Measurements from ENCODE around the gene ALDOB.

The ALDOB gene

DNA sequence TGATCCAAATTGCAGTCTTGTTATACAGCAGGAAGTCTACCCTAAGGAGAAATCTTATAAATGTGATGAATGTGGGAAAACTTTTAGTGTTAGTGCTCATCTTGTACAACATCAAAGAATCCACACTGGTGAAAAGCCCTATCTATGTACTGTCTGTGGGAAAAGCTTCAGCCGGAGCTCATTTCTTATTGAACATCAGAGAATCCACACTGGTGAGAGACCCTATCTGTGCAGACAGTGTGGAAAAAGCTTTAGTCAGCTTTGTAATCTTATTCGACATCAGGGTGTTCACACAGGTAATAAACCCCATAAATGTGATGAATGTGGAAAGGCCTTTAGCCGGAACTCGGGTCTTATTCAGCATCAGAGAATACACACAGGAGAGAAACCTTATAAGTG lies 26.5 kb downstream of the ALDOB start:
- no peak overlapping the region for H3K27ac ChIP-seq
- H3K4me3 ChIP-seq (ENCODE audit: low read depth, low read length): no peak overlapping the region
- no peak overlapping the region for H2AFZ ChIP-seq
- no peak overlapping the region for H3K4me2 ChIP-seq (ENCODE audit: low read length)
- TF ChIP-seq, protein P1, sequence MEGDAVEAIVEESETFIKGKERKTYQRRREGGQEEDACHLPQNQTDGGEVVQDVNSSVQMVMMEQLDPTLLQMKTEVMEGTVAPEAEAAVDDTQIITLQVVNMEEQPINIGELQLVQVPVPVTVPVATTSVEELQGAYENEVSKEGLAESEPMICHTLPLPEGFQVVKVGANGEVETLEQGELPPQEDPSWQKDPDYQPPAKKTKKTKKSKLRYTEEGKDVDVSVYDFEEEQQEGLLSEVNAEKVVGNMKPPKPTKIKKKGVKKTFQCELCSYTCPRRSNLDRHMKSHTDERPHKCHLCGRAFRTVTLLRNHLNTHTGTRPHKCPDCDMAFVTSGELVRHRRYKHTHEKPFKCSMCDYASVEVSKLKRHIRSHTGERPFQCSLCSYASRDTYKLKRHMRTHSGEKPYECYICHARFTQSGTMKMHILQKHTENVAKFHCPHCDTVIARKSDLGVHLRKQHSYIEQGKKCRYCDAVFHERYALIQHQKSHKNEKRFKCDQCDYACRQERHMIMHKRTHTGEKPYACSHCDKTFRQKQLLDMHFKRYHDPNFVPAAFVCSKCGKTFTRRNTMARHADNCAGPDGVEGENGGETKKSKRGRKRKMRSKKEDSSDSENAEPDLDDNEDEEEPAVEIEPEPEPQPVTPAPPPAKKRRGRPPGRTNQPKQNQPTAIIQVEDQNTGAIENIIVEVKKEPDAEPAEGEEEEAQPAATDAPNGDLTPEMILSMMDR (IDR thresholded peaks at IDR 0.05): no peak
- H3K27me3 ChIP-seq (ENCODE audit: control insufficient read depth, insufficient read depth, low read length): no peaks in the 10 kb centered on the region
- no peaks in the 10 kb centered on the region for H3K79me2 ChIP-seq
- H3K9ac ChIP-seq: no peak overlapping the region
- H3K36me3 ChIP-seq (ENCODE audit: control insufficient read depth, insufficient read depth, low read length): peaks cover 14% of the 10 kb centered on the region
- peaks cover 6% of the 10 kb centered on the region for H3K9me3 ChIP-seq (ENCODE audit: control insufficient read depth, low read length)
- H3K4me1 ChIP-seq: no peaks in the 10 kb centered on the region

DNA sequence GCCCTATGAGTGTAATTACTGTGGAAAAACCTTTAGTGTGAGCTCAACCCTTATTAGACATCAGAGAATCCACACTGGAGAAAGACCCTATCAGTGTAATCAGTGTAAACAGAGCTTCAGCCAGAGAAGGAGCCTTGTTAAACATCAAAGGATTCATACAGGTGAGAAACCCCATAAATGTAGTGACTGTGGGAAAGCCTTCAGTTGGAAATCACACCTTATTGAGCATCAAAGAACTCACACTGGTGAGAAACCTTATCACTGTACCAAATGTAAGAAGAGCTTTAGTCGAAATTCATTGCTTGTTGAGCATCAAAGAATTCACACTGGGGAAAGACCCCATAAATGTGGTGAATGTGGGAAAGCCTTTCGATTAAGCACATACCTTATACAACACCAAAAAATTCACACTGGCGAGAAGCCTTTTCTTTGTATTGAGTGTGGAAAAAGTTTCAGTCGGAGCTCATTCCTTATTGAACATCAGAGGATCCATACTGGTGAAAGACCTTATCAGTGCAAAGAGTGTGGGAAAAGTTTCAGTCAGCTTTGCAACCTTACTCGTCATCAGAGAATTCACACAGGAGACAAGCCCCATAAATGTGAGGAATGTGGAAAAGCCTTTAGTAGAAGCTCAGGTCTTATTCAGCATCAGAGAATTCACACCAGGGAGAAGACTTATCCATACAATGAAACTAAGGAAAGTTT lies 27.0 kb downstream of the ALDOB start:
- Histone ChIP-seq H3K9ac (no peak overlapping the region), H3K9me3 (ENCODE audit: control insufficient read depth, low read length) (peaks cover 6% of the 10 kb centered on the region), H2AFZ (no peak overlapping the region), H3K4me1 (no peaks in the 10 kb centered on the region), H3K27me3 (ENCODE audit: control insufficient read depth, insufficient read depth, low read length) (no peaks in the 10 kb centered on the region), H3K27ac (no peak overlapping the region), H3K79me2 (no peaks in the 10 kb centered on the region), H3K36me3 (ENCODE audit: control insufficient read depth, insufficient read depth, low read length) (peaks cover 14% of the 10 kb centered on the region), H3K4me3 (ENCODE audit: low read depth, low read length) (no peak overlapping the region), H3K4me2 (ENCODE audit: low read length) (no peak overlapping the region)
- TF ChIP-seq, protein P1 (IDR thresholded peaks at IDR 0.05): no peak

DNA sequence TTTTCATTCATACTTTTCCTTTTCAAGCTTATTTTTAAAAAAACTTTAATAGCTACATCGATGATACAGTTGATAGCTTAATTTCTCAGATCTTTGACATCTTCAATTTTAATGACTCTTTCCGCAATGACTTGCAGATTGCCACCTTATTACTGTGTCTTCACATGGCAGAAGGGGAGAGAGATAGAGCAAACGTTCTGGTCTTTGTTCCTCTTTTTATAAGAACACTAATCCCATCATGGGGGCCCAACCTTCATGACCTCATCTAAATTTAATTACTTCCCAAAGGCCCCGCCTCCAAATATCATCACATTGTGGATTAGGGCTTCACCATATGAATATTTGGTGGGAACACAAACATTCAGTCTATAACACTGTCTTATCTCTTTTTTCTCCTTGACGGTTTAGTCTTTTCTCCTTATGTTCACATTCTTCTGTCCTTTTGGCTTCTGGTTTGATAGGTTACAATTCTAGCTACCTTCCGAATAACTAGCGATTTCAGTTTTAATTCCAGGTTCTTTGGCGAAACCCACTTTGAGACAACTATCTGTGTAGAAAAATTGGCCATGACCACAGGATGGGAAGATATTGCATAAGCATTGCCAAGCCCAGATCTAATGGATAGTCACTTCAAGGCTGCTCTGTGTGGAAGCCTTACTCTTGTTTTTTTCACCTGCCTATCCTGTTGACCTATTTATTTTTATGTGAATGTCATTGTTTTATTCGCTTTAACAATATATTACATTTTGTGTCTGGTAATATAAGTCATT lies 31.9 kb downstream of the ALDOB start:
- Histone ChIP-seq H3K9me3 (ENCODE audit: control insufficient read depth, low read length) (peaks cover 6% of the 10 kb centered on the region), H3K36me3 (ENCODE audit: control insufficient read depth, insufficient read depth, low read length) (peaks cover 14% of the 10 kb centered on the region), H3K4me1 (peaks cover 2% of the 10 kb centered on the region), H3K4me2 (ENCODE audit: low read length) (no peak overlapping the region), H3K79me2 (peaks cover 12% of the 10 kb centered on the region), H3K27me3 (ENCODE audit: control insufficient read depth, insufficient read depth, low read length) (no peaks in the 10 kb centered on the region), H3K4me3 (ENCODE audit: low read depth, low read length) (no peak overlapping the region), H2AFZ (no peak overlapping the region), H3K27ac (no peak overlapping the region), H3K9ac (no peak overlapping the region)
- TF ChIP-seq, protein P1 (IDR thresholded peaks at IDR 0.05): no peak

DNA sequence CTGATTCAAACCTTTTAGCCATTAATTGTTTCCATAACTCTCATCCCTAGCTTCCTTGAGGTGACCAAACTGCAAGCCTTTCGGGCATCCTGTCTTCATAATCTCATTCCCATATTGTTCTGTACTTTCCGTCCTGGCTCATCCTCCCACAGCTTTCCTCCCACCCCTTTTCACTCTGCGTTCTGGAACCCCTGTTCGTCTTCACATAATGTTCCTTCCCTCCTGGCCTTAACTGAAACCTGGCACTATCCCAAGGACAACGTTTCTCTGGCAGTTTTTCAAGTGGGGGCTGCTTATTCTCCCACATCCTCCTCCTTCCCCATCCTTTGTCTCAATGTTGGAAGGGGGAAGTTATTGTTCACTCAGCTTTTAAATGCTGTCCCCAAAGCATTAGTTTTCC lies 35.5 kb downstream of the ALDOB start:
- H3K4me1 ChIP-seq: peaks cover 2% of the 10 kb centered on the region
- H3K36me3 ChIP-seq (ENCODE audit: control insufficient read depth, insufficient read depth, low read length): peaks cover 3% of the 10 kb centered on the region
- no peaks in the 10 kb centered on the region for H3K9me3 ChIP-seq (ENCODE audit: control insufficient read depth, low read length)
- H3K4me2 ChIP-seq (ENCODE audit: low read length): peak overlapping the region; percentile 84
- peaks cover 22% of the 10 kb centered on the region for H3K79me2 ChIP-seq
- H2AFZ ChIP-seq: no peak overlapping the region
- TF ChIP-seq, protein P1 (IDR thresholded peaks at IDR 0.05): no peak
- no peaks in the 10 kb centered on the region for H3K27me3 ChIP-seq (ENCODE audit: control insufficient read depth, insufficient read depth, low read length)
- peak overlapping the region; percentile 82 for H3K4me3 ChIP-seq (ENCODE audit: low read depth, low read length)
- H3K27ac ChIP-seq: no peak overlapping the region
- no peak overlapping the region for H3K9ac ChIP-seq

Data from parathyroid adenoma (tissue), 2 donors.